K562 (cell line): ENCODE results near the gene ZEB2. TPM values are rescaled to one million over a fixed set of nuclear protein-coding genes. Genes with fewer than 3 reads are reported as not detected.

Source experiments
- ATAC-seq: fragments of 200-7000 bp; cut with Tn5 transposase; 3 replicates; pipeline ENCODE4 v1.9.1; 2020; ENCODE audit warnings: moderate library complexity
- BruUV-seq: library from RNA; stranded (reverse); fragments of 400-500 nt; replicated peaks from 2 replicates; lab custom pipeline; 2021; lab: Mats Ljungman, UMichigan
- CTCF ChIA-PET: fragments of 300-600 bp; formaldehyde crosslinking; extraction: SDS; loops from one replicate; lab custom pipeline; 2021; ENCODE audit warnings: low intra/inter-chr PET ratio; lab: Yijun Ruan, JAX
- POLR2A ChIA-PET: fragments of 300-600, 350-650 bp; sonication (Branson Sonifier 250); formaldehyde crosslinking; extraction: SDS; loops from one replicate; lab custom pipeline; 2021; ENCODE audit warnings: antibody characterized with exemption, inconsistent platforms; lab: Yijun Ruan, JAX
- DNase-seq, 4 experiments: peaks; one replicate each; pipeline versions ENCODE4 v3.0.0 to v3.0.0-alpha.2; 2011 to 2018; ENCODE audit warnings: low spot score in 3 of 4, mixed read lengths in 3 of 4; ENCODE audit errors: extremely low read depth in 1 of 4
- FAIRE-seq: peaks from 2 replicates; lab custom pipeline; 2011; peaks lifted over from hg19 to GRCh38; lab: Jason Lieb, UNC
- H2AFZ ChIP-seq: 2 replicates; pipeline ENCODE4 v1.6.0; 2011; ENCODE audit warnings: low read depth, low read length, control low read depth, inconsistent platforms
- H3K27ac ChIP-seq: fragments of 200-600 bp; 3 replicates; pipeline ENCODE4 v1.8.0; 2011; ENCODE audit warnings: low read depth, mild to moderate bottlenecking, control low read depth, inconsistent platforms, low read length, moderate library complexity, mixed read lengths; ENCODE audit errors: extremely low read depth
- H3K27me3 ChIP-seq, 2 experiments: fragments of 300-600 bp in 1 of 2; 2 replicates in 1 of 2; 3 replicates in 1 of 2; pipeline versions ENCODE4 v1.6.0 to v1.8.0; 2011; ENCODE audit warnings: inconsistent platforms in 2 of 2, low read length in 2 of 2, mild to moderate bottlenecking in 1 of 2, mixed read lengths in 1 of 2, moderate library complexity in 1 of 2; ENCODE audit not compliant: control insufficient read depth in 2 of 2, insufficient read depth in 2 of 2
- H3K36me3 ChIP-seq: fragments of 300-600 bp; 3 replicates; pipeline ENCODE4 v1.8.0; 2011; ENCODE audit warnings: mild to moderate bottlenecking, low read length, inconsistent platforms; ENCODE audit not compliant: control insufficient read depth, insufficient read depth
- H3K4me1 ChIP-seq, 2 experiments: fragments of 200-600 bp in 1 of 2; replicated peaks in 1 of 2; 2 replicates in 1 of 2; 3 replicates in 1 of 2; pipeline versions ENCODE4 v1.5.1 to v1.8.0; 2011; ENCODE audit warnings: inconsistent platforms in 2 of 2, low read length in 2 of 2, mild to moderate bottlenecking in 1 of 2, mixed read lengths in 1 of 2, moderate library complexity in 1 of 2; ENCODE audit not compliant: control insufficient read depth in 2 of 2, insufficient read depth in 2 of 2
- H3K4me2 ChIP-seq: 2 replicates; pipeline ENCODE4 v1.6.1; 2011; ENCODE audit warnings: low read length, control low read depth, inconsistent platforms, mixed read lengths; ENCODE audit not compliant: insufficient read depth
- H3K4me3 ChIP-seq: fragments of 200-600 bp; sonication (generic), shearing (Covaris generic); 2 replicates; pipeline ENCODE4 v1.5.1; 2016; ENCODE audit warnings: control low read depth, inconsistent platforms
- H3K79me2 ChIP-seq: fragments of 200-600 bp; 3 replicates; pipeline ENCODE4 v1.8.0; 2011; ENCODE audit warnings: low read length, inconsistent platforms; ENCODE audit not compliant: control insufficient read depth, insufficient read depth
- H3K9ac ChIP-seq, 2 experiments: 2 replicates each; pipeline versions ENCODE4 v1.6.0 to v1.6.1; 2011; ENCODE audit warnings: low read depth in 2 of 2, low read length in 2 of 2, control low read depth in 1 of 2, inconsistent platforms in 1 of 2, mild to moderate bottlenecking in 1 of 2, mixed read lengths in 1 of 2; ENCODE audit not compliant: insufficient read depth in 1 of 2
- H3K9me1 ChIP-seq: one replicate; pipeline ENCODE4 v1.6.0; 2011; ENCODE audit warnings: inconsistent platforms, mild to moderate bottlenecking, low read length, moderate library complexity; ENCODE audit not compliant: control insufficient read depth, insufficient read depth
- H3K9me3 ChIP-seq: replicated peaks from 2 replicates; pipeline ENCODE4 v1.5.1; 2011; ENCODE audit warnings: low read depth, low read length, inconsistent platforms; ENCODE audit not compliant: control insufficient read depth, insufficient read depth
- H4K20me1 ChIP-seq: replicated peaks from 2 replicates; pipeline ENCODE4 v1.6.1; 2011; ENCODE audit warnings: low read length, inconsistent platforms, mixed read lengths; ENCODE audit not compliant: control insufficient read depth, insufficient read depth
- CUX1 ChIP-seq: fragments of 200-800 bp; sonication (Bioruptor generic); IDR thresholded peaks from 2 replicates; pipeline ENCODE4 v1.6.1; 2016; ENCODE audit warnings: missing genetic modification characterization, missing compliant biosample characterization
- POLR2G ChIP-seq: fragments of 200-400 bp; formaldehyde crosslinking; IDR thresholded peaks from 2 replicates; pipeline ENCODE4 v1.6.1; 2017; ENCODE audit warnings: low read depth, mild to moderate bottlenecking, antibody characterized with exemption, low read length, moderate library complexity
- WGBS: fragments of 100-300 bp; shearing (Covaris generic); methylation state at CpG from one replicate; pipeline ENCODE4 v1.1.6; 2016; ENCODE audit warnings: low coverage, mixed read lengths; ENCODE audit not compliant: insufficient coverage; ENCODE audit errors: missing lambda C conversion rate; 5-methylcytosine and 5-hydroxymethylcytosine counted together
- in situ Hi-C: fragments of 300-500 bp; cut with MboI; formaldehyde crosslinking; loops from 4 replicates; pipeline ENCODE4 v1.15.0; 2018; ENCODE audit warnings: inconsistent platforms, mixed read lengths
- intact Hi-C: fragments of 100-400 bp; cut with micrococcal nuclease; formaldehyde crosslinking; loops from 2 replicates; pipeline ENCODE4 v1.14.2; 2022
- polyA plus RNA-seq, 8 experiments: library from polyadenylated mRNA; depleted of rRNA in 4 of 8; stranded (reverse) in 5 of 8; unstranded in 3 of 8; fragments of >200 nt; fragmentation: Nextera tagmentation in 2 of 8; fragmentation: Illumina TruSeq in 1 of 8; extraction: Ambion mirVana in 2 of 8; extraction: Trizol in 1 of 8; gene quantifications; 2 replicates each; pipeline versions ENCODE4 v1.2.1 to v1.2.3, GENCODE V29; 2011 to 2014; ENCODE audit warnings: inconsistent platforms in 1 of 8, missing spikeins in 1 of 8
- total RNA-seq, 7 experiments: library from RNA; depleted of rRNA in 6 of 7; stranded (reverse); fragments of >200 nt in 6 of 7; fragmentation: Illumina TruSeq in 2 of 7; extraction: Trizol in 2 of 7; gene quantifications; 2 replicates each; pipeline versions ENCODE4 v1.2.1 to v1.2.3, GENCODE V29; 2011 to 2021; ENCODE audit warnings: low replicate concordance in 1 of 7
- TF ChIP-seq, protein P1 (sequence below): fragments of 200-800 bp; sonication (Bioruptor generic); IDR thresholded peaks from 2 replicates; pipeline ENCODE4 v1.6.1; 2017; ENCODE audit warnings: missing genetic modification characterization, missing compliant biosample characterization

Gene ZEB2
- total and polyA plus RNA-seq, 9 of the 15 experiments (the other 6 are each of a cell fraction or from before 2014, with no cell fraction given), result 15.1 to 113 (median 72.3) TPM

DNA sequence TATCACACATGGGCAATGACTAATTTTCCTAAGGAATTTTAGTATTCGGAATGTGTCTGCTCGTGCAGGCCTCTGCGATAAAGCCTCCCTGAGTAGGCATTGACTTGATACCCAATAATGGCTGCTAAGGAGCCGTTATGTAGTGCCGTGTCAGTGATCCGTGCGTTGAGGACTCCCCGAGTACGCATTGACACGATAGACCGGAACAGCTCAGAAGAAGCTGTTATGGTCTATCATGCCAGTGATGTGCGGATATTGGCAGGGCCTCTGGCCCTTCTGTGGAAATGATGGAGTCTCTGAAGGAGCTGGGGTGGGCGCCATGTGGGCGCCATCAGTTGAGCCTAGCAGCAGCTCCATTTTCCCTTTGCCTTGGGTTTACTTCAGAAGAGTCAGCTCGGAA, 29.1 kb downstream of the ZEB2 start:
- no peak for ATAC-seq
- in situ Hi-C loops, result no loop called here
- Histone ChIP-seq H3K4me1 (peaks cover 4 to 20% of the 10 kb centered on the region in 2 experiments; a peak in 4 of 5 replicates), H3K4me2 (no peak overlapping the region), H3K27ac (no peak overlapping the region), H2AFZ (no peak overlapping the region), H3K36me3 (peaks cover 93% of the 10 kb centered on the region), H3K79me2 (peaks cover 98% of the 10 kb centered on the region), H4K20me1 (peaks cover 30% of the 10 kb centered on the region; the same call in 1 of the 2 replicates), H3K9me1 (no peaks in the 10 kb centered on the region), H3K9ac (no peak overlapping the region), H3K9me3 (no peaks in the 10 kb centered on the region), H3K4me3 (no peak overlapping the region), H3K27me3 (no peaks in the 10 kb centered on the region)
- ChIA-PET CTCF (no interaction called here), POLR2A (interaction anchor here (1.1 to 3.7 kb wide), 2 partner anchors 13 kb away, joined by 4 to 27 read pairs; no protein-coding TSS in a partner anchor)
- no peak for FAIRE-seq
- 94% methylated on average over 15 of the region's 15 CpGs for whole genome bisulfite sequencing
- no peak for DNase-seq
- intact Hi-C loops, result no loop called here
- TF ChIP-seq POLR2G, result 0 out of 2 replicates have a peak, but pooled peaks have one; percentile 3
- TF ChIP-seq, protein P1, sequence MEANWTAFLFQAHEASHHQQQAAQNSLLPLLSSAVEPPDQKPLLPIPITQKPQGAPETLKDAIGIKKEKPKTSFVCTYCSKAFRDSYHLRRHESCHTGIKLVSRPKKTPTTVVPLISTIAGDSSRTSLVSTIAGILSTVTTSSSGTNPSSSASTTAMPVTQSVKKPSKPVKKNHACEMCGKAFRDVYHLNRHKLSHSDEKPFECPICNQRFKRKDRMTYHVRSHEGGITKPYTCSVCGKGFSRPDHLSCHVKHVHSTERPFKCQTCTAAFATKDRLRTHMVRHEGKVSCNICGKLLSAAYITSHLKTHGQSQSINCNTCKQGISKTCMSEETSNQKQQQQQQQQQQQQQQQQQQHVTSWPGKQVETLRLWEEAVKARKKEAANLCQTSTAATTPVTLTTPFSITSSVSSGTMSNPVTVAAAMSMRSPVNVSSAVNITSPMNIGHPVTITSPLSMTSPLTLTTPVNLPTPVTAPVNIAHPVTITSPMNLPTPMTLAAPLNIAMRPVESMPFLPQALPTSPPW, result no peak
- BruUV-seq, result no TSS peak

- DNase-seq, result no peak
- Histone ChIP-seq H3K4me3 (no peak overlapping the region), H3K36me3 (peaks cover 93% of the 10 kb centered on the region), H2AFZ (no peak overlapping the region), H3K4me1 (peaks cover 4 to 17% of the 10 kb centered on the region in 2 experiments; a peak in 4 of 5 replicates), H3K4me2 (no peak overlapping the region), H4K20me1 (peaks cover 22% of the 10 kb centered on the region; the same call in 1 of the 2 replicates), H3K9ac (no peak overlapping the region)
- CTCF ChIA-PET, result no interaction called here
- in situ Hi-C loops, result no loop called here
- TF ChIP-seq CUX1 (CRISPR knock-in tag), result no peak
- TF ChIP-seq, all 486 proteins: peak for 0
- ATAC-seq, result peak; percentile 11; the same call in 1 of the 3 replicates
- Histone ChIP-seq H3K9me1 (no peaks in the 10 kb centered on the region), H3K9me3 (no peaks in the 10 kb centered on the region), H3K27ac (no peak overlapping the region), H3K79me2 (peaks cover 98% of the 10 kb centered on the region), H3K27me3 (no peaks in the 10 kb centered on the region)
- no peak for FAIRE-seq
- intact Hi-C loops, result no loop called here
- POLR2A ChIA-PET, result interaction anchor here (3.7 kb wide), 1 partner anchor 13 kb away, joined by 27 read pairs; no protein-coding TSS in a partner anchor
- BruUV-seq, result no TSS peak
These were observed 29.9 kb downstream of the ZEB2 start for GRCh38 chr2:144490017-144490416.
